Measurements from ENCODE around the gene UPF3A.

The UPF3A gene

DNA sequence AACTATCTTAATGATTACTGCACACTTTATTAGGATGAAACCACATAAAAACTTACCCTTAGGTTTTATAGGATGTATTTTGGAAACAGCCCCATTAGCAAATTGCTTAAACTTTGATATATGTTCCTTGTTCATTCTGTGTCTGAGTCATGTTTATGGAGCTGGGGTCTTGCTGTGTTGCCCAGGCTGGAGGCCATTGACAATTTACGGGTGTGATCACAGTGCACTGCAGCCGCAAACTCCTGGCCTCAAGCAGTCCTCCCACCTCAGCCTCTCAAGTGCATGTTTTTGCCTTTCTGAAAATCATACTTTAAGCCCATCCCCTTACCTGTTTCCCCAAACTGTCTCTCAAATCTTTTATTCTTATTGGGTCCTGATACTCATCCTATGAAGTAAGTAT, 27.7 kb downstream of the UPF3A start:
- no peak overlapping the region for H3K9ac ChIP-seq
- no peak overlapping the region for H3K4me2 ChIP-seq (ENCODE audit: low read length)
- TF ChIP-seq, protein P1, sequence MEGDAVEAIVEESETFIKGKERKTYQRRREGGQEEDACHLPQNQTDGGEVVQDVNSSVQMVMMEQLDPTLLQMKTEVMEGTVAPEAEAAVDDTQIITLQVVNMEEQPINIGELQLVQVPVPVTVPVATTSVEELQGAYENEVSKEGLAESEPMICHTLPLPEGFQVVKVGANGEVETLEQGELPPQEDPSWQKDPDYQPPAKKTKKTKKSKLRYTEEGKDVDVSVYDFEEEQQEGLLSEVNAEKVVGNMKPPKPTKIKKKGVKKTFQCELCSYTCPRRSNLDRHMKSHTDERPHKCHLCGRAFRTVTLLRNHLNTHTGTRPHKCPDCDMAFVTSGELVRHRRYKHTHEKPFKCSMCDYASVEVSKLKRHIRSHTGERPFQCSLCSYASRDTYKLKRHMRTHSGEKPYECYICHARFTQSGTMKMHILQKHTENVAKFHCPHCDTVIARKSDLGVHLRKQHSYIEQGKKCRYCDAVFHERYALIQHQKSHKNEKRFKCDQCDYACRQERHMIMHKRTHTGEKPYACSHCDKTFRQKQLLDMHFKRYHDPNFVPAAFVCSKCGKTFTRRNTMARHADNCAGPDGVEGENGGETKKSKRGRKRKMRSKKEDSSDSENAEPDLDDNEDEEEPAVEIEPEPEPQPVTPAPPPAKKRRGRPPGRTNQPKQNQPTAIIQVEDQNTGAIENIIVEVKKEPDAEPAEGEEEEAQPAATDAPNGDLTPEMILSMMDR (IDR thresholded peaks at IDR 0.05): no peak
- H3K79me2 ChIP-seq: no peaks in the 10 kb centered on the region
- H3K4me3 ChIP-seq (ENCODE audit: low read depth, low read length): no peak overlapping the region
- no peaks in the 10 kb centered on the region for H3K4me1 ChIP-seq
- H3K27me3 ChIP-seq (ENCODE audit: control insufficient read depth, insufficient read depth, low read length): no peaks in the 10 kb centered on the region
- no peaks in the 10 kb centered on the region for H3K9me3 ChIP-seq (ENCODE audit: control insufficient read depth, low read length)
- H3K36me3 ChIP-seq (ENCODE audit: control insufficient read depth, insufficient read depth, low read length): no peaks in the 10 kb centered on the region
- no peak overlapping the region for H3K27ac ChIP-seq
- H2AFZ ChIP-seq: no peak overlapping the region

DNA sequence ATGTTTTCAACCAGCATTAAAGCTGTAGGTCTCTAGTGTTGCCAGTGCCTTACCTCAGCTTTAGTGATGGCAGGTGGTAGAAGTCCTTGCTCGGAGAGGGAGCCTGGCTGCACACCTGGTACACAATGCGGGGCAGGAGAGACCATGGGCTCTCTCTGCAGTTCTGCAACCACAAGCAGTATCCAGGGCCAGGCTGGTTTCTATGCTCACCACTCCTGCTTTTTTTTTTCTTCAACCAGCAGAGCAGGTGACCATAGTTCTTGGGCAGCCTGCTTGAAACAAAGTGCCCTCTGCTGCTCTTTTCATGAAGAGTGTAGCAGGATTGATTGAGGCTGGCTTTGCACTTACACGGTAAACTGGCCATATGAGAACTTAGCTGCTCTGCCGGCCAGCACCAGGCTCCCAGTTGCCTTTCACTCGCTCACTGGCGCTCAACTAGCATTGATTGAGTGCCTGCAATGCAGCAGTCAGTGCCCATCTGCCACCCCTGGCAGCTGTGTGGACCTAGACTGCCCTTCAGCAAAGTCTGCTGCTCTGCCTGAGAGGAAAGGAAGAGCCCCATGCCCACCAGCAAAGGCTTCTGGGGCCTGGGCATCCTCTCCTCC, 28.5 kb downstream of the UPF3A start:
- H3K27ac ChIP-seq: no peak overlapping the region
- no peaks in the 10 kb centered on the region for H3K4me1 ChIP-seq
- no peaks in the 10 kb centered on the region for H3K9me3 ChIP-seq (ENCODE audit: control insufficient read depth, low read length)
- H3K4me3 ChIP-seq (ENCODE audit: low read depth, low read length): no peak overlapping the region
- H3K4me2 ChIP-seq (ENCODE audit: low read length): no peak overlapping the region
- H3K36me3 ChIP-seq (ENCODE audit: control insufficient read depth, insufficient read depth, low read length): no peaks in the 10 kb centered on the region
- no peak overlapping the region for H2AFZ ChIP-seq
- no peaks in the 10 kb centered on the region for H3K79me2 ChIP-seq
- H3K27me3 ChIP-seq (ENCODE audit: control insufficient read depth, insufficient read depth, low read length): no peaks in the 10 kb centered on the region
- TF ChIP-seq, protein P1 (IDR thresholded peaks at IDR 0.05): no peak
- H3K9ac ChIP-seq: no peak overlapping the region

DNA sequence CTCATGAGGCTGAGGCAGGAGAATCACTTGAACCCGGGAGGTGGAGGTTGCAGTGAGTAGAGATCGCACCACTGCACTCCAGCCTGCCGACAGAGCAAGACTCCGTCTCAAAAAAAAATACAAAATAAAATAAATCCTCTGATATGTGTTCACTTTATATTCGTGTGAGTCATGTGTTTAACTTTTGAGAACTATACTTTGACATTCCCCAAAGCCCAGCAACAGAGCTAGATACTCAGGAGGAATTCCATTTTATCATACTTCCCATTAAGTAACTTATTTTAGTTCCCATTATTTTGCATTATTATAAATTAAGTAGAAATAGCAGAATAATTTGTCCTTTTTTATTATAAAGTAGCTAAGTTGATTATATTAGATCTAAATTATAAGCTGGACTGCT, 29.6 kb downstream of the UPF3A start:
- Histone ChIP-seq H3K4me3 (ENCODE audit: low read depth, low read length) (no peak overlapping the region), H2AFZ (no peak overlapping the region)
- TF ChIP-seq, protein P1 (IDR thresholded peaks at IDR 0.05): no peak

DNA sequence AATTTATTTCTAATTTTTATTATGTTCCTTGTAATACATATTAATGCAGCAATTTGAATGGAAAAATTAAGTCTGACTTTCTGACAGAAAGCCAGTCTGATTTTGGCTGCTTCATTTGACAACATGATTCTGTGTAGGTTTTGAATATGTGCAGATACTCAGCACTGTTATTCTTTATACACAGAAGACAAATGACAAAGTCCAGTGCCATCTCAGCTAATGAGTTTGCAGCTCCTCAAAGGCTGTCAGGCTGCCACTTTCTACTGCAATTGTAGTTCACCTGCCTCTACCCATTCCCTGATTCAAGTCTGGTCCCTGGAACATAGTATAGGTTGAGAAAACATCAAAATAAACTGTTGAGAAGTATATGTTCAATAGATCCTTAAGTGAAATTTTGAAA, 30.0 kb downstream of the UPF3A start:
- H3K4me3 ChIP-seq (ENCODE audit: low read depth, low read length): no peak overlapping the region
- H3K9ac ChIP-seq: no peak overlapping the region
- H2AFZ ChIP-seq: no peak overlapping the region
- H3K36me3 ChIP-seq (ENCODE audit: control insufficient read depth, insufficient read depth, low read length): no peaks in the 10 kb centered on the region
- peaks cover 3% of the 10 kb centered on the region for H3K79me2 ChIP-seq
- no peaks in the 10 kb centered on the region for H3K4me1 ChIP-seq
- no peaks in the 10 kb centered on the region for H3K27me3 ChIP-seq (ENCODE audit: control insufficient read depth, insufficient read depth, low read length)
- no peak overlapping the region for H3K27ac ChIP-seq
- H3K9me3 ChIP-seq (ENCODE audit: control insufficient read depth, low read length): no peaks in the 10 kb centered on the region
- TF ChIP-seq, protein P1 (IDR thresholded peaks at IDR 0.05): no peak
- H3K4me2 ChIP-seq (ENCODE audit: low read length): no peak overlapping the region

More for the DNA sequence above, 29.6 kb downstream of the UPF3A start:
- Histone ChIP-seq H3K9ac (no peak overlapping the region), H3K27me3 (ENCODE audit: control insufficient read depth, insufficient read depth, low read length) (no peaks in the 10 kb centered on the region), H3K4me1 (no peaks in the 10 kb centered on the region), H3K27ac (no peak overlapping the region), H3K9me3 (ENCODE audit: control insufficient read depth, low read length) (no peaks in the 10 kb centered on the region), H3K79me2 (peaks cover under 1% of the 10 kb centered on the region), H3K4me2 (ENCODE audit: low read length) (no peak overlapping the region), H3K36me3 (ENCODE audit: control insufficient read depth, insufficient read depth, low read length) (no peaks in the 10 kb centered on the region)

DNA sequence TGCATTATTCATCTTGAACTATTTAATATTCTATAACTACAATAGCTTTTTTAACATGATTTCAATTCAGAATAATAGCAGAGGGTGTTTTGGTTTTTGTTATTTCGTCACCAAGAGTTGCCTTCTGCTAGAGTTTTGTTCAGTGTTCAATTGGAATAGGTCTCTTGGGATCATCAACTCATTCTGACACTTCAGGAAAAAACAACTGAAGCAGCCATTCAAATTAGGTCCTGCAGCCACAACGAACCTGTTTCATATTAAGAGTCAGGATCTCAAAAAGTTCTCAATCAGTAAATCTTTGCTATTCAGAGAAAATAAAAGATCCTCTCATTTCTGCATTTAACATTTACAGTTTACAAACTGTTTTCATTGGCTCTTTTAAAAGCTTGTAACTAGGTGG, 30.5 kb downstream of the UPF3A start:
- no peak overlapping the region for H3K4me3 ChIP-seq (ENCODE audit: low read depth, low read length)
- no peak overlapping the region for H2AFZ ChIP-seq
- H3K9me3 ChIP-seq (ENCODE audit: control insufficient read depth, low read length): no peaks in the 10 kb centered on the region
- H3K9ac ChIP-seq: no peak overlapping the region
- H3K4me2 ChIP-seq (ENCODE audit: low read length): no peak overlapping the region
- H3K27ac ChIP-seq: no peak overlapping the region
- H3K27me3 ChIP-seq (ENCODE audit: control insufficient read depth, insufficient read depth, low read length): no peaks in the 10 kb centered on the region
- TF ChIP-seq, protein P1 (IDR thresholded peaks at IDR 0.05): no peak
- no peaks in the 10 kb centered on the region for H3K4me1 ChIP-seq
- H3K36me3 ChIP-seq (ENCODE audit: control insufficient read depth, insufficient read depth, low read length): no peaks in the 10 kb centered on the region
- peaks cover 3% of the 10 kb centered on the region for H3K79me2 ChIP-seq
